ENCODE data around the gene ENAH.
"Not testable (repeated sequence)": the region's sequence is repeated elsewhere in the genome, so short reads cannot be mapped to it uniquely, and the experiment has no call there.

Gene ENAH

GRCh38 chr1:225645194-225645895 is 7.6 kb downstream of the ENAH start:
- no peak for TF ChIP-seq CTCF (IDR thresholded peaks at IDR 0.05)
- no peaks in the 10 kb centered on the region for H3K27me3 Mint-ChIP-seq (ENCODE audit: low read depth, poor library complexity)
- DNase-seq, result no peak
- H3K27ac Mint-ChIP-seq, result no peak overlapping the region
- H3K9me3 Mint-ChIP-seq, result peaks cover 61% of the 10 kb centered on the region
- H3K36me3 Mint-ChIP-seq (ENCODE audit: low read depth), result peaks cover 84% of the 10 kb centered on the region
- H3K4me1 Mint-ChIP-seq, result peaks cover 22% of the 10 kb centered on the region
- H3K4me3 Mint-ChIP-seq, result no peak overlapping the region

DNA sequence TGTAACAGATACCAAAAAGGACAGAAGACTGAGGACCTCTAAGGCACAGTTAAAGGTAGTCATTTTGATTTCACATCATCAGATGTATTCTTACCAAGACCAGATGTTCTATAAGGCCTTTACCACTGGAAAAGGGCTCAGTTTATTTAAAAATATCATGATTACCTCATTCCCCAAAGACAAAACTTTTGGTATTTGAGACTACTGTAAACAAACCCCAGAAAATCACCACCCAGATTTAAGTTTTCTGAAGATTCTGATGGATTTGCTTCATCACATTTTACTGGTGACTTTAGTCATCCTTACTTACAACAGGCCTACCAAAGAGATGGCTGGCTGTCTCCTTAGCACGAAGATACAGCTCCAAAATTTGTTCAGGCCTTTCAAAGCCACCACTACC is 8.3 kb downstream of the ENAH start:
- no peak for DNase-seq
- no peaks in the 10 kb centered on the region for H3K27me3 Mint-ChIP-seq (ENCODE audit: low read depth, poor library complexity)
- no peak overlapping the region for H3K27ac Mint-ChIP-seq
- no peak overlapping the region for H3K4me3 Mint-ChIP-seq
- no peak for TF ChIP-seq CTCF (IDR thresholded peaks at IDR 0.05)
- H3K9me3 Mint-ChIP-seq, result peaks cover 68% of the 10 kb centered on the region
- H3K36me3 Mint-ChIP-seq (ENCODE audit: low read depth), result peaks cover 91% of the 10 kb centered on the region
- peaks cover 15% of the 10 kb centered on the region for H3K4me1 Mint-ChIP-seq

DNA sequence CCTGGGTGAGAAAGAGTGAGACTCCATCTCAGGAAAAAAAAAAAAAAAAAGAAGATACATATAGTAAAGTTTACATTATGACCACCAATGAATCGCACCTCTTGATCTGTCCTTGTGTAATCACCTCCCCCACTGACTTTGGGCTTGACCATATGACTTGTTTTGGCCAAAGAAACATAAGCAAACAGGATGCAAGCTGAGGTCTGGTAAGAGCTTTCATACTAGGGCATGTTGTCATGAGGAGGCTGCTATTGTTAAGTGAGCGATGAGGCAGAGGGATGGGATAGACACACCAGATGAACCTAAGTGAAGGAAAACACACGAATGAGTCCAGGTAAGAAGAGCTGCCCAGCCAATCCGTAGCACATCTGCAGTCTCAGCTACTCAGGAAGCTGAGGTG is 10.7 kb downstream of the ENAH start:
- Mint-ChIP-seq H3K36me3 (ENCODE audit: low read depth) (peaks cover 99% of the 10 kb centered on the region), H3K27me3 (ENCODE audit: low read depth, poor library complexity) (no peaks in the 10 kb centered on the region), H3K27ac (no peak overlapping the region), H3K9me3 (peaks cover 85% of the 10 kb centered on the region), H3K4me3 (no peak overlapping the region), H3K4me1 (no peaks in the 10 kb centered on the region)
- no peak for DNase-seq
- no peak for TF ChIP-seq CTCF (IDR thresholded peaks at IDR 0.05)

DNA sequence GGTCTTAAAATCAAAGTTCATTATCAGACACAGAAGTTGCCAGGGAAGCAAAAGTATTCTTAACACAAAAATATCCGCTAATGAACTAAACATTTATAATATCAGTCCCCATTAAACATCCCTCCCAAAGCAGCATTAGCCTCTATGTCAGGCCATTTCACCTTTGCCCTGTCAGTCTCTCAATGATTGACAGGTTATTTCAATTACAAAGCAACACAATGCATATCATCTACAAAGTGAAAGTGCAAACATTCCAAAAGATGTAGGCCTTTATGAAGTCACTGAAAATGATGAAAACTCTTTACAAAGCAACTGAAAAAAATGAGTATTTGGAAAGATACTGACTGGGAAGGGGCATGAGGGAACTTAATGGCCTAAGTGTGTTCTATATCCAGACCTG is 14.1 kb downstream of the ENAH start:
- no peak for DNase-seq
- Mint-ChIP-seq H3K36me3 (ENCODE audit: low read depth) (peaks cover 95% of the 10 kb centered on the region), H3K4me3 (no peak overlapping the region)

GRCh38 chr1:225637651-225638199 is 15.2 kb downstream of the ENAH start:
- Mint-ChIP-seq H3K4me1 (peaks cover 5% of the 10 kb centered on the region), H3K27me3 (ENCODE audit: low read depth, poor library complexity) (no peaks in the 10 kb centered on the region), H3K4me3 (no peak overlapping the region), H3K27ac (no peak overlapping the region), H3K9me3 (peaks cover 54% of the 10 kb centered on the region), H3K36me3 (ENCODE audit: low read depth) (peaks cover 89% of the 10 kb centered on the region)
- no peak for DNase-seq
- no peak for TF ChIP-seq CTCF (IDR thresholded peaks at IDR 0.05)

More for the DNA sequence above, 14.1 kb downstream of the ENAH start:
- H3K27ac Mint-ChIP-seq, result no peak overlapping the region
- peaks cover 5% of the 10 kb centered on the region for H3K4me1 Mint-ChIP-seq
- peaks cover 63% of the 10 kb centered on the region for H3K9me3 Mint-ChIP-seq
- H3K27me3 Mint-ChIP-seq (ENCODE audit: low read depth, poor library complexity), result no peaks in the 10 kb centered on the region
- TF ChIP-seq CTCF (IDR thresholded peaks at IDR 0.05), result no peak

- not testable (repeated sequence) for H3K4me1 Mint-ChIP-seq; H3K27ac Mint-ChIP-seq; DNase-seq; H3K4me3 Mint-ChIP-seq; H3K27me3 Mint-ChIP-seq (ENCODE audit: low read depth, poor library complexity)
- Mint-ChIP-seq H3K36me3 (ENCODE audit: low read depth) (peaks cover 85% of the 10 kb centered on the region), H3K9me3 (peaks cover 49% of the 10 kb centered on the region)
Observed at GRCh38 chr1:225636992-225637391, 15.9 kb downstream of the ENAH start.

Measured in nephron progenitor cell (in vitro differentiated cells).